PC-9 (cell line): Measurements from ENCODE around the gene KRT34. TPM values are rescaled to one million over a fixed set of nuclear protein-coding genes. Genes with fewer than 3 reads are reported as not detected.

Source experiments
- BruUV-seq: library from RNA; stranded (reverse); fragments of 400-500 nt; replicated peaks from 2 replicates; lab custom pipeline; 2021; lab: Mats Ljungman, UMichigan
- CTCF ChIA-PET: fragments of 300-600 bp; sonication (Branson Sonifier 250); formaldehyde crosslinking; loops from one replicate; lab custom pipeline; 2022; ENCODE audit warnings: antibody characterized with exemption; lab: Charles Lee
- POLR2A ChIA-PET: fragments of 300-600 bp; sonication (Branson Sonifier 250); formaldehyde crosslinking; loops from one replicate; lab custom pipeline; 2022; ENCODE audit warnings: antibody characterized with exemption; ENCODE audit not compliant: unreplicated experiment; lab: Charles Lee
- DNase-seq, 2 experiments: peaks; one replicate each; pipeline versions ENCODE4 v3.0.0 to v3.0.0-alpha.2; 2015 to 2022; ENCODE audit warnings: mixed read lengths in 1 of 2
- H2AFZ ChIP-seq: fragments of 200-600 bp; sonication (generic); 2 replicates; pipeline ENCODE4 v1.8.1; 2017; ENCODE audit warnings: antibody characterized with exemption
- H3F3A ChIP-seq: fragments of 200-600 bp; sonication (generic); 2 replicates; pipeline ENCODE4 v1.8.1; 2017; ENCODE audit warnings: antibody characterized with exemption, mild to moderate bottlenecking, low read depth; ENCODE audit not compliant: insufficient read depth
- H3K27ac ChIP-seq: fragments of 200-600 bp; sonication (generic); 2 replicates; pipeline ENCODE4 v1.6.1; 2016; ENCODE audit warnings: mixed run types
- H3K27me3 ChIP-seq: fragments of 200-600 bp; sonication (generic); 2 replicates; pipeline ENCODE4 v1.6.1; 2016; ENCODE audit warnings: low read depth, mixed run types; ENCODE audit not compliant: insufficient read depth
- H3K36me3 ChIP-seq: fragments of 200-600 bp; sonication (generic); 2 replicates; pipeline ENCODE4 v1.6.1; 2016; ENCODE audit warnings: low read depth, mixed run types
- H3K4me1 ChIP-seq: fragments of 200-600 bp; sonication (generic); replicated peaks from 2 replicates; pipeline ENCODE4 v1.6.1; 2016; ENCODE audit warnings: mixed run types; ENCODE audit not compliant: insufficient read depth
- H3K4me2 ChIP-seq: fragments of 200-600 bp; sonication (generic); 2 replicates; pipeline ENCODE4 v1.6.1; 2017; ENCODE audit warnings: mixed run types
- H3K4me3 ChIP-seq: fragments of 200-600 bp; sonication (generic); 2 replicates; pipeline ENCODE4 v1.6.1; 2016; ENCODE audit warnings: mixed run types
- H3K79me2 ChIP-seq: fragments of 200-600 bp; sonication (generic); 2 replicates; pipeline ENCODE4 v1.6.1; 2017; ENCODE audit warnings: low read depth, mixed run types
- H3K9me2 ChIP-seq: fragments of 200-600 bp; sonication (generic); 2 replicates; pipeline ENCODE4 v1.8.1; 2017; ENCODE audit warnings: mild to moderate bottlenecking; ENCODE audit not compliant: insufficient read depth
- H3K9me3 ChIP-seq: fragments of 200-600 bp; sonication (generic); 2 replicates; pipeline ENCODE4 v1.8.1; 2016; ENCODE audit warnings: low read depth; ENCODE audit not compliant: insufficient read depth
- H4K20me1 ChIP-seq: fragments of 200-600 bp; sonication (generic); 2 replicates; pipeline ENCODE4 v1.8.1; 2017; ENCODE audit not compliant: insufficient read depth
- EZH2 ChIP-seq: fragments of 200-600 bp; sonication (generic); IDR thresholded peaks from 2 replicates; pipeline ENCODE4 v1.8.0; 2017; ENCODE audit warnings: antibody characterized with exemption, low read depth
- intact Hi-C: fragments of 100-400 bp; cut with micrococcal nuclease; formaldehyde crosslinking; loops from one replicate; pipeline ENCODE4 v1.10.0; 2022; ENCODE audit not compliant: unreplicated experiment
- total RNA-seq: library from RNA; stranded (reverse); gene quantifications from 2 replicates; pipeline ENCODE4 v1.2.3, GENCODE V29; 2021
- TF ChIP-seq, protein P1 (sequence below): fragments of 200-600 bp; sonication (generic); conservative IDR thresholded peaks from 2 replicates; pipeline ENCODE4 v1.6.1; 2017; ENCODE audit warnings: mixed run types, antibody characterized with exemption, mild to moderate bottlenecking, moderate library complexity

KRT34 gene
- total RNA-seq, 1 experiment from 2014 or later: 1.4 TPM

DNA sequence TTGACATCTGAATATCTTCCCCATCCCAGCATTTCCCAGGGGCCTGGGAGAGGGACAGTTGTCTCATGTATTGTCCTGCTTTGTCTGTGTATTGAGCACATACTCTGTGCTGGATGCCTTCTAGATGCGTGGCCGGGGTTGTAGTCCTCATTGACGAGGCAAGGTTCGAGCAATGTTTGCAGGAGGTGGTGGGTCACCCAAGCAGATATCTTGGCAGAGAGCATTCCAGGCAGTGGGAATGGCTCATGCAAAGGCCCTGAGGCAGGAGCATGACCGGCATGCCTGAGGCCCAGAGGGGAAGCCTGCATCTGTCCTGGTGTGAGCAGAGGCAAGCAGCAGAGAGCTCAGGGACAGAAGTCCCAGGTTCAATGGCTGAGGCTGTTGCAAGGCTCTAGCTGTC is 49.0 kb downstream of the KRT34 start:
- Histone ChIP-seq H3K9me2 (no peaks in the 10 kb centered on the region), H3K36me3 (no peaks in the 10 kb centered on the region), H3K27ac (no peak overlapping the region), H3K4me3 (no peak overlapping the region), H3K27me3 (no peaks in the 10 kb centered on the region), H4K20me1 (no peaks in the 10 kb centered on the region), H3K4me1 (peaks cover 20% of the 10 kb centered on the region), H3K79me2 (no peaks in the 10 kb centered on the region), H3F3A (no peaks in the 10 kb centered on the region), H3K4me2 (no peak overlapping the region), H2AFZ (no peak overlapping the region), H3K9me3 (no peaks in the 10 kb centered on the region)
- CTCF ChIA-PET: no interaction called here
- no peak for TF ChIP-seq EZH2
- TF ChIP-seq, protein P1, sequence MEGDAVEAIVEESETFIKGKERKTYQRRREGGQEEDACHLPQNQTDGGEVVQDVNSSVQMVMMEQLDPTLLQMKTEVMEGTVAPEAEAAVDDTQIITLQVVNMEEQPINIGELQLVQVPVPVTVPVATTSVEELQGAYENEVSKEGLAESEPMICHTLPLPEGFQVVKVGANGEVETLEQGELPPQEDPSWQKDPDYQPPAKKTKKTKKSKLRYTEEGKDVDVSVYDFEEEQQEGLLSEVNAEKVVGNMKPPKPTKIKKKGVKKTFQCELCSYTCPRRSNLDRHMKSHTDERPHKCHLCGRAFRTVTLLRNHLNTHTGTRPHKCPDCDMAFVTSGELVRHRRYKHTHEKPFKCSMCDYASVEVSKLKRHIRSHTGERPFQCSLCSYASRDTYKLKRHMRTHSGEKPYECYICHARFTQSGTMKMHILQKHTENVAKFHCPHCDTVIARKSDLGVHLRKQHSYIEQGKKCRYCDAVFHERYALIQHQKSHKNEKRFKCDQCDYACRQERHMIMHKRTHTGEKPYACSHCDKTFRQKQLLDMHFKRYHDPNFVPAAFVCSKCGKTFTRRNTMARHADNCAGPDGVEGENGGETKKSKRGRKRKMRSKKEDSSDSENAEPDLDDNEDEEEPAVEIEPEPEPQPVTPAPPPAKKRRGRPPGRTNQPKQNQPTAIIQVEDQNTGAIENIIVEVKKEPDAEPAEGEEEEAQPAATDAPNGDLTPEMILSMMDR: no peak
- no peak for DNase-seq
- BruUV-seq: no TSS peak
- POLR2A ChIA-PET: no interaction called here
- intact Hi-C loops: no loop called here

DNA sequence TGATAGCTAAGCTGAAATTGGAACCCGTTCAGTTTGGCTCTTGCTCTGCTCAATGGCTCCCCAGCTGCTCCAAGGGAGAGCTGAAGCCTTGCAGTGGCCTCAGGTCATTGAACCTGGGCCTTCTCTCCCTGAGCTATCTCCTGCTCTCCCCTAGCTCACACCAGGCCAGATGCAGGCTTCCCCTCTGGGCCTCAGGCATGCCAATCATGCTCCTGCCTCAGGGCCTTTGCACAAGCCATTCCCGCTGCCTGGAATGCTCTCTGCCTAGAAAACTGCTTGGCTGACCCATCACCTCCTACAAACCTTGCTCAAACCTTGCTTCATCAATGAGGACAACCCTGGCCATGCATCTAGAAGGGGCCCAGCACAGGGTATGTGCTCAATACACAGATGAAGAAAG is 49.9 kb downstream of the KRT34 start:
- Histone ChIP-seq H3K27me3 (no peaks in the 10 kb centered on the region), H3K4me1 (peaks cover 17% of the 10 kb centered on the region), H3K9me2 (no peaks in the 10 kb centered on the region), H3K4me2 (no peak overlapping the region), H3K9me3 (no peaks in the 10 kb centered on the region), H3K27ac (no peak overlapping the region), H2AFZ (no peak overlapping the region), H3K4me3 (no peak overlapping the region), H3K36me3 (no peaks in the 10 kb centered on the region), H3F3A (no peaks in the 10 kb centered on the region), H3K79me2 (no peaks in the 10 kb centered on the region), H4K20me1 (no peaks in the 10 kb centered on the region)
- ChIA-PET POLR2A (interaction anchor here (0.6 kb wide), 1 partner anchor 155 kb away, joined by 3 read pairs; no protein-coding TSS in a partner anchor), CTCF (no interaction called here)
- BruUV-seq: no TSS peak
- intact Hi-C loops: no loop called here
- DNase-seq: no peak
- TF ChIP-seq, protein P1: no peak
- TF ChIP-seq EZH2: no peak

DNA sequence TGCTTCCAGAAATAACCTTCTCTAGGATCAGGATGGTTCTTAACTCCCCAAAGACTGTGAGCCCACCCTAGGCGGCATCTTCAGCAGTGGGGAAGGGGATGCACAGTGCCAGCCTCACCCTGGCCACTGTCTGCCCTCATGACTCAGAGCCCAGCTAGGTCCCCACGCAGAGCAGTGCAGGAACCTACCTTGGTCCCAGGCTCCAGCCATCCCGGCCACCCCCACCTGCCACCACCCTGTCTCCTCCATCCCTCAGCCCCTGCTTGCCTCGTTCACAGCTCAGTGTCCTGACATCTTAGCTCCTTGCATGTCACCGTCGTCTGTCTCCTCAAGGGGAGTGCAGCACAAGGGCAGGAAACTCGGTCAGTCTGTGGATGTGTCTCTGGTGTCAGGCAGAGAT is 50.5 kb downstream of the KRT34 start:
- H4K20me1 ChIP-seq: no peaks in the 10 kb centered on the region
- no peak overlapping the region for H3K4me3 ChIP-seq
- H3F3A ChIP-seq: no peaks in the 10 kb centered on the region
- intact Hi-C loops: no loop called here
- no TSS peak for BruUV-seq
- H3K27me3 ChIP-seq: no peaks in the 10 kb centered on the region
- no peak overlapping the region for H3K4me2 ChIP-seq
- no peak for TF ChIP-seq EZH2
- TF ChIP-seq, protein P1: no peak
- H3K9me2 ChIP-seq: no peaks in the 10 kb centered on the region
- no peak overlapping the region for H2AFZ ChIP-seq
- no peak for DNase-seq
- POLR2A ChIA-PET: interaction anchor here (0.6 to 0.7 kb wide), 2 partner anchors 154 to 512 kb away, joined by 3 read pairs; no protein-coding TSS in a partner anchor
- no peak overlapping the region for H3K27ac ChIP-seq
- no peaks in the 10 kb centered on the region for H3K36me3 ChIP-seq
- no peaks in the 10 kb centered on the region for H3K79me2 ChIP-seq
- H3K9me3 ChIP-seq: no peaks in the 10 kb centered on the region
- CTCF ChIA-PET: interaction anchor here (0.6 kb wide), 1 partner anchor 132 kb away, joined by 3 read pairs; no protein-coding TSS in a partner anchor
- peaks cover 17% of the 10 kb centered on the region for H3K4me1 ChIP-seq
